Common myeloid progenitor, CD34-positive (primary cell): ENCODE results near the gene GIN1.
"Not testable (repeated sequence)": the region's sequence is repeated elsewhere in the genome, so short reads cannot be mapped to it uniquely, and the experiment has no call there.

Source experiments
- CTCF ChIA-PET: fragments of 350-600 bp; sonication (Branson Sonifier 250); formaldehyde crosslinking; loops from one replicate; lab custom pipeline; 2021; ENCODE audit warnings: antibody characterized with exemption; lab: Charles Lee
- POLR2A ChIA-PET: fragments of 350-600 bp; sonication (Branson Sonifier 250); formaldehyde crosslinking; loops from one replicate; lab custom pipeline; 2021; ENCODE audit warnings: antibody characterized with exemption; lab: Charles Lee
- DNase-seq, 3 donors: peaks; one replicate each; pipeline versions ENCODE4 v3.0.0 to v3.0.0-alpha.2; 2013
- H3K27ac ChIP-seq, 2 experiments: 1 replicate in 1 of 2; 2 replicates in 1 of 2; pipeline ENCODE4 v1.7.0; 2013; ENCODE audit warnings: inconsistent platforms in 2 of 2, low read length in 2 of 2, mild to moderate bottlenecking in 2 of 2, low read depth in 1 of 2, moderate library complexity in 1 of 2; ENCODE audit not compliant: severe bottlenecking in 2 of 2, insufficient read depth in 1 of 2, poor library complexity in 1 of 2
- H3K27me3 ChIP-seq, 5 experiments: replicated peaks in 2 of 5; 1 replicate in 3 of 5; 2 replicates in 2 of 5; pipeline versions ENCODE4 v1.6.1 to v1.7.0; 2013; ENCODE audit warnings: low read length in 4 of 5, mild to moderate bottlenecking in 2 of 5, moderate library complexity in 2 of 5, inconsistent platforms in 1 of 5; ENCODE audit not compliant: insufficient read depth in 5 of 5, control insufficient read depth in 4 of 5
- H3K36me3 ChIP-seq, 4 experiments: 1 replicate in 2 of 4; 2 replicates in 2 of 4; pipeline versions ENCODE4 v1.6.1 to v1.7.0; 2013; ENCODE audit warnings: low read length in 3 of 4, control low read depth in 1 of 4, mild to moderate bottlenecking in 1 of 4; ENCODE audit not compliant: control insufficient read depth in 4 of 4, insufficient read depth in 4 of 4
- H3K4me1 ChIP-seq, 4 experiments: 1 replicate in 3 of 4; 2 replicates in 1 of 4; pipeline versions ENCODE4 v1.6.1 to v1.7.1; 2013; ENCODE audit warnings: low read length in 3 of 4, mild to moderate bottlenecking in 3 of 4, control low read depth in 1 of 4, inconsistent platforms in 1 of 4, moderate library complexity in 1 of 4; ENCODE audit not compliant: control insufficient read depth in 4 of 4, insufficient read depth in 4 of 4; ENCODE audit errors: control extremely low read depth in 1 of 4
- H3K4me3 ChIP-seq, 7 experiments: 1 replicate in 4 of 7; 2 replicates in 3 of 7; pipeline versions ENCODE4 v1.5.1 to v1.7.0; 2013; ENCODE audit warnings: mild to moderate bottlenecking in 7 of 7, low read length in 6 of 7, moderate library complexity in 6 of 7, inconsistent platforms in 2 of 7, low read depth in 2 of 7, control low read depth in 1 of 7; ENCODE audit not compliant: insufficient read depth in 4 of 7, control insufficient read depth in 1 of 7; ENCODE audit errors: extremely low read depth in 1 of 7
- H3K9me3 ChIP-seq, 5 experiments: 1 replicate in 4 of 5; 2 replicates in 1 of 5; pipeline versions ENCODE4 v1.6.1 to v1.7.1; 2013; ENCODE audit warnings: low read length in 4 of 5, mild to moderate bottlenecking in 2 of 5, inconsistent platforms in 1 of 5, low read depth in 1 of 5, moderate library complexity in 1 of 5; ENCODE audit not compliant: control insufficient read depth in 4 of 5, insufficient read depth in 2 of 5; ENCODE audit errors: control extremely low read depth in 1 of 5
- whole genome bisulfite sequencing: methylation state at CpG from one replicate; pipeline ENCODE4 v1.1.5; 2013; ENCODE audit not compliant: insufficient coverage; 5-methylcytosine and 5-hydroxymethylcytosine counted together

GIN1 gene

DNA sequence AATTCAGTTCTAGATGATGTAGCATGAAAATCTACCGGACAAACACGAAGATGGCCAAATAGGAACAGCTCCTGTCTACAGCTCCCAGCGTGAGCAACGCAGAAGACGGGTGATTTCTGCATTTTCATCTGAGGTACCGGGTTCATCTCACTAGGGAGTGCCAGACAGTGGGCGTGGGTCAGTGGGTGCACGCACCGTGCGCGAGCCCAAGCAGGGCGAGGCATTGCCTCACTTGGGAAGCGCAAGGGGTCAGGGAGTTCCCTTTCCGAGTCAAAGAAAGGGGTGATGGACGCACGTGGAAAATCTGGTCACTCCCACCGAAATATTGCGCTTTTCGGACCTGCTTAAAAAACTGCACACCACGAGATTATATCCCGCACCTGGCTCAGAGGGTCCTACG, 73.2 kb downstream of the GIN1 start:
- H3K27ac ChIP-seq, H3K36me3 ChIP-seq, DNase-seq, H3K9me3 ChIP-seq, H3K4me3 ChIP-seq, POLR2A ChIA-PET, H3K27me3 ChIP-seq, H3K4me1 ChIP-seq: not testable (repeated sequence)
- CTCF ChIA-PET: interaction anchor here (2.0 kb wide), 1 partner anchor 463 kb away, joined by 7 read pairs; no protein-coding TSS in a partner anchor
- WGBS: 98% methylated on average over 22 of the region's 22 CpGs

DNA sequence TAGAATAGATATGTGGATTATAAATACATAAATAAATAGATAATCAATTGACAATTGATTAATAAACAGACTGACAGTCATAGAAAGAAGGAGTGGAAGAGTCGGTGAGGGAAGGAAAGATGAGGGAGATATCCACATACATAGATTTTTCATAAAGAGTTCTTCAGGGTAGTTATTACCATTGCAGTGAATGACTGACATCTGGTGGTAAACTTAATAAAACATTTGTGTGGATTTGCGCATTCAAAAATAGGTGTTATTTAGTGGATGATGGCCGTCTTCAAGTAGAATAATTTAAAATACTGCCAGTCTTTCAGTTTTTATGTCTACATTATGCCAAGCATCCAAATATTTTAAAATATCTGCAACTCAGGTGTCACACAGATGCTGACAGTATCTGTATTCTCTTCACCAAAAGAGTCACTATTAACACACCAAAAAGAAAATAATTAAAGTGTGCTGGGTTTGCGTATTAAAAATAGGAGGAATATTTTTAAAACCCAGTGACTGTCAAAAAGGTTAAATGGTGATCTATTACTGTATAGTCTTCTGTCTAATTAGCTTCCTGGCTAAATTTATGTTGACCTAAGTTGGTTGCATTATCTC, 78.8 kb downstream of the GIN1 start:
- no peaks in the 10 kb centered on the region for H3K36me3 ChIP-seq
- ChIA-PET POLR2A (no interaction called here), CTCF (interaction anchor here (0.7 to 3.7 kb wide), 8 partner anchors 15 to 504 kb away, joined by 3 to 20 read pairs (median 3); no protein-coding TSS in a partner anchor)
- H3K4me3 ChIP-seq: no peak overlapping the region
- H3K27ac ChIP-seq: no peak overlapping the region
- no peaks in the 10 kb centered on the region for H3K9me3 ChIP-seq
- H3K4me1 ChIP-seq: no peaks in the 10 kb centered on the region
- DNase-seq: peak; percentile 59 to 78 (median 76)
- no peaks in the 10 kb centered on the region for H3K27me3 ChIP-seq
- no CpG with 5 or more reads among the region's 4 CpGs for WGBS

DNA sequence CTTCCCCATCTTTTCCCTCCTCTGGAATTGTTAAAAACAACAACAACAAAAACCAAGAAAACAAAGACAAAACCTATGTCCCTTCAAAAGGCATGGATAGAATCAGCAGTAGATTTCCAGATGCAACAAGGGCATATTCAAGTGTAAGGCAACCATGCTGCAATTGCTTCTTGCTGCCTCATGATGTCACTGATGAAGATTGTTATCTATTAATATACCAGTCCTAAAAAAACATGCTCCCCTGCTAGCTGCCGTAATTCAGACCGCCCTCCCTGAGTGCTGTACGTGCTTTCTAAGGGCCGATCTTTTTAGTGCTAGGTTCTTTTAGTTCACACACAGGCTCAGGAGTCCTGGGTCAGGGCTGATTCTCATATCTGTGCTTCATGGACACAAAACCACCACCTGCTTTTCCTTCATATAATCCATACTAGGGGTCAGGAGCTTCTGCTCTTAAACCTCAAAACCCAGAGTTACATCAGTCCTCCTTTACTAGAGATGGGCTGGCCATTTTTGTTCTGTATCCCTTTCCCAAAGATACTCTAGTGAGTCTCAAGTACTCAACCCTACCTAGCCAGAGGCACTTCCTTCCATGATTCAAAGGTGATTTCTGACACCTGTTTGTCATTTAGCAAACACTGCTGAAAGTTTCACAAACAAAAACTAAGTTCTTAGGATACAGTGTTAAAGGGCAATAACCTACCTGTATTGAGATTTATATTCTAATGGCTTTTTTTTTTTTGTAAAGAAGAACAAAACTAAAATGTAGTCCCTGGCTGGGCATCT, 82.1 kb downstream of the GIN1 start:
- no peaks in the 10 kb centered on the region for H3K27me3 ChIP-seq
- no peak overlapping the region for H3K27ac ChIP-seq
- WGBS: 100% methylated on average over 4 of the region's 4 CpGs
- DNase-seq: peak in 1 of 3 donors; percentile 13
- ChIA-PET POLR2A (no interaction called here), CTCF (no interaction called here)
- H3K9me3 ChIP-seq: peaks cover 0 to 6% (median 1%) of the 10 kb centered on the region in 5 experiments
- no peak overlapping the region for H3K4me3 ChIP-seq
- H3K36me3 ChIP-seq: no peaks in the 10 kb centered on the region
- H3K4me1 ChIP-seq: no peaks in the 10 kb centered on the region

DNA sequence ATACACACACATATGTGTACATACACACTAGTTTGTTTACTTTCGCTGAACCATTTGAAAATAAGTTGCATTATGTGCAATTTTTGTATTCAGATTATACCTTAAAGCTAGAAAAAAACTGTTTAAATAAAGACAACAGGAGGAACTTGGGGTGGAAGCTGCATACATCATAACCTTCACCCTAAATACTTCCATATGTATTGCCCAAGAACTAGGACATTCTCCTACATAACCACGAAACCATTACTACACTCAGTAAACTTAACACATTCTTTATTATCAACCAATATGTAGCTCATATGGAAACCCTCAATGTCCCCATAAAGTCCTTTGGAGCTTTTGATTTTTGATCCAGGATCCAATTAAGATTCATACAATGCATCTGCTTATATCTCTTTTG, 83.3 kb downstream of the GIN1 start:
- DNase-seq: no peak
- 88% methylated on average over 1 of the region's 2 CpGs for WGBS
- H3K27ac ChIP-seq: no peak overlapping the region
- peaks cover 0 to 5% (median 0%) of the 10 kb centered on the region in 4 experiments for H3K36me3 ChIP-seq
- H3K4me3 ChIP-seq: no peak overlapping the region
- H3K27me3 ChIP-seq: no peaks in the 10 kb centered on the region
- ChIA-PET POLR2A (no interaction called here), CTCF (interaction anchor here (0.7 to 1.5 kb wide), 7 partner anchors 9 to 501 kb away, joined by 3 to 7 read pairs (median 4); no protein-coding TSS in a partner anchor)
- peaks cover 0 to 6% (median 1%) of the 10 kb centered on the region in 5 experiments for H3K9me3 ChIP-seq
- no peaks in the 10 kb centered on the region for H3K4me1 ChIP-seq
